Activated CD4-positive, alpha-beta T cell treated with anti-CD3 and anti-CD28 coated beads for 1 hour (primary cell): ENCODE measurements around the gene SCUBE1.

ENCODE experiments used
- DNase-seq: peaks from one replicate; pipeline ENCODE4 v3.0.0-alpha.2; 2020

Gene SCUBE1

DNA sequence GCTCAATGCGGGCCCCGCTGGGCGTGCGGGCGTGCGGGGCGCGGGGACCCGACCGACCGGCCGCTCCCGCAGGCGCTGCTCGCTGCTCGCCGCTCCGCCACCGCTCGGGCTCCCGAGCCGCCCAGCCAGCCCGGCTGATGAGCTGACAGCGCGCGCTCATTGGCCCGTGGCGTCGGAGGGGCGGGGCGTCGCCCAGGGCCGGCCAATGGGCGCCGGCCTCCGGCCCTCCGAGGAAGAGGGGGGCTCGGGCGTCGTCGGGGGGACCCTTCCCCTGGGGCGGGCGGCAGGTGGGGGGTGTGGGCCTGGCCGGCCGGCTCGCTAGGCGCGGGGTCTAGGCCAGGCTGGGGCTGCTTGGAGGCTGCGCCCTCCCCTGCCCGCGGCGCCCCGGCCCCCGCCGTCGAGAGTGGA, at the start of gene SCUBE1:
TSS of gene SCUBE1 (minus strand) at position 111 of the 408 bp plus-strand sequence. CDS start 111 bp downstream, outside the sequence.
- DNase-seq = peak; percentile 15

DNA sequence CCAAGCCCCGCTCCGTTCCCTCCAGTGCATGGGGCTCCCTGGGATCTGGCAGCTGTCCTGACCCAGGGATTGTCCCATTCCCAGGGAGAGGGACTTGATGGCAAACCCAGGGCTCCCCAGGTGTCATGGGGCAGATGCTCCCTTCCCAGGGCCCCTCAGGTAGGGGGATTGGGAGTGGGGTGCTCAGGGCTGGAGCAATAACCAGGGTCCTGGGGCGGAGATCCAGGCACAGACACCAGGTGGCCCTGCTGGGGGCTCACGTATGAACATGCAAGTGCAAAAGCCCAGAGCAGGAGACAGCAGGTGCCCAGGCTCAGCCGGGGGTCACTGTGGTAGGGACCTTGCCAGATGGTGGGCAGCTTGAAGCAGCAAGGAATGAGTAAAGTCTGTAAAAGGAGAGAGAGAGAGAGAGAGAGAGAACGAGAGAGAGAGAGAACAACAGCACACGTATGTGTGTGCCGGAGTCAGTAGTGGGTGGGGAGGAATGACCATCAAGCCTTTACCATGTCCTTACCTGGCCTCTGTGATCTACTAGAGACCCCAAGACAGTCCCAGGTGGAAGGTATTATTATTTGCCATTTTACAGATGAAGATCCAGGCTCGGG, 49.3 kb upstream of the SCUBE1 start:
- no peak for DNase-seq

DNA sequence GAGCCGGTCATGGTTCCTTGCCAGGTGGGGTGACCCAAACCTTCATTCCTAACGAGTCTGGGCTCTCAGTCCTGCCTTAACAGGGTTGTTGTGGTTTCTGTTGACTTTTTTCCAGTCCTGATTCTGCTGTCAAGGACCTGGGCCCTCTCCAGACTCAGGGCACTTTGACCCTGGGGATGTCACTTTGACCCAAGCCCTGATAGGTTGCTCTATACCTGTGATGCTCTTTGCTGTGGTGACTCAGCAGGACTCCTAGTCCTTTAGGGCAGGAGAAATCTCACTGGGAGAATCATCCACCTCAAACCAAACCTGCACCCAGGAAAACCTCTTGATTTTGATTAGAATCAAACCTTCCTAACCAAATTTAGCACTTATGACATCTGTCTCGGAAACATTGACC, 48.1 kb upstream of the SCUBE1 start:
- DNase-seq = no peak

DNA sequence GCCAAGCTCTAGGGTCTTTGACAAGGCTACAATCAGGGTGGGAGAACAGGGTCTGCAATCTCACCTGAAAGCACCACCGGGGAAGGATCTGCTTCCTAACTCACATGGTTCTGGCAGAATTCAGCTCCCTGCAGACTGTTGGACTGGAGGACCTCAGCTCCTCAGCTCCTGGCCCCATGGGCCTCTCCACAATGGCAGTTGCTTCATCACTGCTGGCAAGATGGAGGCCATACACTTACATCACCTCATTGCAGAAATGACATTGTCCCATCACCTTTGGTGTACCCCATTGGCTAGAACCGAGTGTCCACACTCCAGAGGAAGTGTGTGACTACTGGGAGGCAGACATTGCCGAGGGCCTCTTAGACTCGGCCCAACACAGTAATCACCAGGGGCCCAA, 47.7 kb upstream of the SCUBE1 start:
- no peak for DNase-seq

DNA sequence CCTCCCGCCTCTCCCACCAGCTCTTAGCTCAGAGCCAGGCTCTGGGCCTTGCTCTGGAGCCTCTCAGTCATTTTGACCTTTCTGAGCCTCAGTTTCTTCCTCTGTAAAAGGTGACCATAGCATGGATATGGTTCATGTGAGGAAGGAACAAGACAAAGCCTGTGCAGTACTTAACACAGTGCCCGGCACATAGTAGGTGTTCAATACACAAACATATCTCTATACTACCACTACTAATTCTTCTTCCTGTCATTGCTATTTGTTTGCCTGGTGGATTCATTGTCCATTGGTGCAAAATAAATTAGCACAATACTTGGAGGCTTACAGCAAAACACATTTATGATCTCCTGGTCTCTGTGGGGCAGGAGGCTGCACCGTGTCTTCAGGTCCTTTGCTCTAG, 47.0 kb upstream of the SCUBE1 start:
- no peak for DNase-seq

DNA sequence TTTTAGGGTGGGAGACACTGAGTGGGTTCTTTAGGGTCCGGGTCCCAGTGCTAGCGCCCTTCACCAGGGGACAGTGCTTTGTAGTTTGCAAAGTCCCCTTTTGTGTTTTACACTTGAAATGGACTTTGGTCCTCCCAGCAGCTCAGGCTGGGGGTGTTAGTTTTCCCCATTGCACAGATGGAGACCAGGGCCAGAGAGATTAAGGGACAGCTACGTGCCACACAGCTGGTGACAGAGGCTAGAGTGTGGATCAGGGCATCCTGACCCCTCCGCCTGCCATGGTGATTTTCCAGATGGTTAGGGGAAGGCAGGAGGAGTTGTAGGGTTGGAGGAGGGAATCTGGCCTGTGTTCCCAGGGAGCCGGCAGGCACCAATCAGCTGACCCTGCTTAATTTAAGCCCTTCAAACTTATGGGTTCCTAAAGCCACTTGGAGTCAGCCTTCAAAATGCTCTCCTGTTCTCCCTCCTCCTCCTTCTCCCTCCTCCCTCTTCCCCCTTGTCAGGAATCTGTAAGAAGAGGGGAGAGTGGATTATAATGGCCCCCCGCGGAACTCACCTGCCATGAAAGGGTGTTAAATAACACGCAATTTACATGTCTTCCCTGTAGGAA, 46.2 kb upstream of the SCUBE1 start:
- no peak for DNase-seq

DNA sequence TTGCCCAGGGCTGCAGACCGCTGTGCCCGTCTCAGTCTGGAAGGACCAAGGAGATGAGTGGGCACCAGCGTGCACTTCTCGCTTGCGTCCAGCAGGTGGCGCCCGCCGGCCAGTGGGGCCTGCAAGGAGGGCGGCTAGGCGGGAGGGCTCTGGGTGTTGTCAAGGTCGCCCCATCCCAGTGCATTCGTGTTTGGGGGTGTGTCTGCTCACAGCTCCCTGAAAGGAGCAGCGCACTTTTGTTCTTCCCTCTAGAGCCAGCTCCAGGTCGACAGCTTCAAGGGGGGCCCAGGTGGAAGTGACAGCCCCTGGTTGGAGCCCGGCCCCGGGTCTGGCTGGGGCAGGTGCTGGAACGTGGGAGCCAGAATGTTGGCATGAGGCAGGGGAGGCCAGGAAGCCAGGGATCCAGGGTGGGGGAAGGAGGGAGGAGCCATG, 45.3 kb upstream of the SCUBE1 start:
- peak; percentile 56 for DNase-seq

DNA sequence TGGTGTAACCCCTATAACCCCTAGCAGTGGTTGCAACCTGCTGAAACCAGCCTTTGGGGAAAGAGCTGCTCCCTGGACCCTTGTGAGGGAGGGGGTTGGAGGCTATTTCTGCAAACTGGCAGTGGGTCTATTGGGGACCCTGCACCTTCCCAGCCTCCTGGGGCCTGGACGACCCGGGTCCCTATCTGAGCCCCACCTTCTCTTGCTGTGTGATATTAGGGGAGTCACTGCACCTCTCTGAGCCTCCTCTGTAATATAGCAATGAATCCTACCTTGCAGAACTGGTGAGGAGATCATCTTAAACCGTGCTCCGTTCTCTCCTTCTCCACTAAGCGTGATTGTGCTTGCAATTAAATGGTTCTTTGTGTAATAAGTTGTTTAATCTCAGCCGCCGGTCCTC, 44.6 kb upstream of the SCUBE1 start:
- no peak for DNase-seq

DNA sequence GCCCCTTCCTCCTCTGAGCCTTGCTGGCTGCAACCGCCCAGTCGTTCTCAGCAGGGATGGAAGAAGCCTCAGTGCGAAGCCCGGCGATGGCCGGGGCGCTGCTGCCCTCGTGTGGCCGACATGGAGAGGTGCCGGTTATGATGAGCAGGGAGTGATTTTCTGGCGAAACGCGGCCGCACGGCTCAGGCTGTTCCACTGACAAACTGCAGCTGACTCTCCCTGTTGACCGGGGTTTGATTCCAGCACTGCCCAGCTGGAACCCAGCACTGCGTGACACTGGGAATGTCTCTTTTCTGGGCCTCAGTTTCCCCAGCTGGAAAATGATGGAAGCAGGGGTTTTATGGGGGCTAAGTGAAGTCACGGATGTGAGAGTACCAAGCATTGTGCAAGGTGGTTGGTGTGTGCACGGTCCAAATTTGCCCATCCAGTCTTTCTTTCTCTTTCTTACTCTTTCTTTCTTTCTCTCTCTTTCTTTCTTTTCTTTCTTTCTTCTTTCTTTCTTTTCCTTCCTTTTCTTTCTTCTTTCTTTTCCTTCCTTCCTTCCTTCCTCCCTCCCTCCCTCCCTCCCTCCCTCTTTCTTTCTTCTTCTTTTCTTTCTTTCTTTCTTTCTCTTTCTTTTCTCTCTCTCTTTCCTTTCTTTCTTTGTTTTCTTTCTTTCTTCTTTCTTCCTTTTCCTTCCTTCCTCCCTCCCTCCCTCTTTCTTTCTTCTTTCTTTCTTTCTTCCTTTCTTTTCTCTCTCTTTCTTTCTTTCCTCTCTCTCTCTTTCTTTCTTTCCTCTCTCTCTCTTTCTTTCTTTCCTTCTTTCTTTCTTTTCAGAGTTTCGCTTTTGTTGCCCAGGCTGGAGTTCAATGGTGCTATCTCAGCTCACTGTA, 42.8 kb upstream of the SCUBE1 start:
- DNase-seq = peak; percentile 58

DNA sequence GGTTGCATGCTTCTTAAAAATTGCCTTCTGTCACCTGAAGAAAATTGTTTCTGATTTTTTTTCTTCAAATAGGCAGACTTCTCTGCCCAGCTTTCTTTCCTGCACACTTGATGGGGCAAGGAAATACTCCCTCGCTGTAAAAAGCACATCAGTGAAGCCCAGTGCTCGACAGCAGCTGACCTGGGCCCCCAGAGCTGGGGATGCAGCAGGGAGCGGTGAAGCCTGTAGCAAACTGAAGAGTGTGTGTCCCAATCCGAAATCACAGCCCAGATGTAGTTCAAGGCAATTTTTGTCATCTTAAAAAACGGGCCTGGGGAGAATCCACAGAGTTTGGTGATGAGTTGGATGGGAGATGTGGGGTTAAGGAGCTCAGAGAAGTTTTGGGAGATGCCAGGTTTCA, 41.7 kb upstream of the SCUBE1 start:
- DNase-seq = no peak

DNA sequence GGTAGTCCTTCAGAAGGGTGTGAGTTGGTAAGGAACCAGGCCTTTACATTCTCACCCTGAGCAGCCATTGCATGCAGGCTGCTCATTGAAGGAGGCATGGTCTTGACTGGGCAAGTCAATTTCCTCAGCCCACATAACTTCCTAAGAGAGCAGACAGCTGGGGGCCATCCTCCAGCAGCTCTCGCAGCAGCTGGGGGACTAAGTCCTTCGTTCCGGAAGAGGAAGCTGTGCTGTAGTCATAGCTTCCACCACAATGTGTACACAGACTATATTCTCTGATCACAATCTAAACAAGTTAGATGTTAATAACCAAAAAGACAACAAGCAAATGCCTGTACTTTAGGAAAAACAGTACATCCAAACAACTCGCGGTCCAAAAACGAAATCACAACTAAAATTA, 38.5 kb upstream of the SCUBE1 start:
- DNase-seq = no peak

DNA sequence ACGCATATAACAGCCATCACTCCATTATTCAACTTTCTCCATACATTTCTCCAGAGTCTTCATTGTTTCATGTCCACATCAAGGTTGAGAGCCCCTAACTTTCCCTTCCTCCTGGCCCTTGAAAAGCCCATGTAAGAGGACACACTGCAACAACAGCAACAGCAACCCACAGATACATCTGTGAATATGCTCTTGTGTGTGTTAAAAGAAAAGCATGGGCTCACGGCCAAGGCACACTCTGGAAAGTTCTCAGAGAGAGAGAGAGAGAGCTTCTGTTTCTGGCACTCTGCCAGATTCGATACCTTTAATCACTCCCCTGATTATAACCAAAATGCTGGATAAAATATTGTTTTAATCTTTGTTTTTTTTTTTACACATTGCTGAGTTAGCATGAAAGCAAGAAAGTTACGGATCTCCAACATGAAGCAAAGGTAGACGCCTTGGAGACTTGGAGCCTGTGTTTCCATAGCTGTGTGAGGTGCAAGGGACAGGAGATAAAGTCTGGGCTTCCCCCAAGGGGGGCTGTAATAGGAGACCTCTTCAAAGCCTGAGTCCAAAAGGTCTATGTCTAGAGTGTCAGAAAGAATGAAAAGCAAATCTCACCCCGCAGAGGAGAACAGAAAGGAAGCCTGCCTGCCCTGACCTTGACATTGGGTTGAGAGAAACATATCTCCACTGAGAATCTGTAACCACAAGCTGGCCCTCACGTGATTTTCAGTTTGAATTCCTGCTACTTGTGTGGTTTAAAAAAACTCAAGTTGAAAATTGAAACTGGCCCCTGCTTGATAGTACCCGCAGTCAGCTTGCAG, 34.9 kb upstream of the SCUBE1 start:
- no peak for DNase-seq

DNA sequence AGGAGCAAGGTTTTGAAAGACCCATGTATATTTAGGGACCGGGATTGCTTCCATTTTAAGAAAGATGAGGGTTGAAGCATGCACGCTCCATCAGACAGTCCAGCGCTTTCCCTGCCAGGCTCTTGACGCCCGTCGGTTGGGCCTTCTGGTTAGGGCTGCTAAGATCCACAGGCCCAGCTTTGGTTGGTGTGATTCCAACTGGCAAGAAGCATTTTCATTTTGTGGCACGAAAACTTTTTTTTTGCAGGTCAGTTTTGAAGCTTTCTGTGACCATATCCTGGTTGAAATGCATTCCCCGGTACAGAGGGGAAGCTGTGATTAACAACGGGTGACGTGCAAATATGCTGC, 34.4 kb upstream of the SCUBE1 start:
- DNase-seq = no peak

DNA sequence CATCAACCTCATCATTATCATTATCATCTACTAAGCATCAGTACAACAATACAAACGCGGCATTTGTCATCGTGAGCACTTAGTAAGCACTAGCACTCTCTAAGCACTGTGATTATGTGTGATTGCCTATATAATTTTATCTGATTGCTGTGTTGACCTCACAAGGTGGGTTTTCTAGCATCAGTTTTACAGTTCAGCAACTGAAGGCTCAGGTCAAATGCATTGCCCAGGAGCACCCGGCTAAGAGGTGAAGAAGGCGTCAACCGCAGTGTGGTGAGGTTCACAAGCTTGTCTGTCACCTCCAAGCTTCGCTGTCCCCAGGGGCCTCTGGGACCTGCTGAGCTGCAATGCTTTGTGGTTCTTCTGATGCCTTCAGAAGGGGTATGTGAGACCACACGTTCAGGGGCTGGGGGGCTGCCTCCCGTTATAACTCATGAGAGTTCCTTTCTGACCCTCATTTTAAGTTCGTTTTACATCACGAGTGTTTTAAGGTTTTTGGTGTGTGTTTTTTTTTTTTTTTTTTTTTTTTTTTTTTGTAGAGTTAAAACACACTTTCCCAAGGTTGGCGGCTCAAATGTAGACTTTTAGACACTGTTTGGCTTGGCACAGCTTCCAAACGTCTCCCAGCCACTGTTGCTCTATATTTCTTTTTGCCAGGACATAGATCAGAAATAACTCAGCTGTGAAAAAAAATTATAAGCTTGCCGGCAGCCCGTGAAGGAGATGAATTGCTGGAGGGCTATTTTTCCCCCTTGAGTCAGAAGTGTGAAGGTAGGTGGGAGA, 33.8 kb upstream of the SCUBE1 start:
- no peak for DNase-seq

DNA sequence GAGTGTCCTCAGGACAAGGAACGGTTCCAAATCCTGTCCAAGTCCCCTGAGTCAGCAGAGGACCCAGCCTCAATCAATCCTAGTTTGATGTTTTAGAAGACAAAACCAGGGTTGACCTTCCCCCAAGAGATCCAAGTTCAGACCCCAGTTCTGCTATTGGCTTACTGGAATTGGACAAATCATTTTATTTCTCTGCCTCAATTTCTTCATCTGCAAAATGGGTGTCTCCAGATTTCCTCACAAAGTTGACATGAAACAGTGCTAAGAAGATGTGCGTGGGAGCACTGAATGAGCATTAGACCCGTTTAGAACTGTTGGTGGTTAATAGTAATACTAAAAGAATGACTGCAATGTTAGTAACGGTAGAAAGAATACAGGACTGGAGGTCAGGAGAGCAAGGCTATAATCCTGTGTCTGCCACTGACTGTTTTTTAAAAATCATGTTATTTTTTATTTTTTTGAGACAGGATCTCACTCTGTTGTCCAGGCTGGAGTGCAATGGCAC, 32.8 kb upstream of the SCUBE1 start:
- DNase-seq = no peak

DNA sequence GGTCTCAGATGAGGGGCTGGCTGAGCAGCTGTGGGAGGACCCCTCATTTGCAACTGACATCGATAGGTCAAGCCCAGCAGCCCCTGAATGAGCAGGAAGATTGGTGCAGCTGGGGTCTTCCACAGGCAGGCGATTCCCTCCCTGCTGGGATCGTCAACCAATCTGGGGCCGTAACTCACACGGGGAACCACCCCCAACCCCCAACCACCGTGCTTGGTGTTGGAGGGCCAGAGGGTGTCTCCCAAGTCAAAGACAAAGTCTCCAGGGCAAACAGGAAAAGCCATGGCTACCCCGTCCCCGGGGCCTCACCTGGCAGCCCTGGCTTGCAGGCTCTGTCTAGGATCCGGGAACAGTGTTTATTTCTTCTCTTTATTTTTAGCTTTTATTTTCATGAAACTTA, 26.9 kb upstream of the SCUBE1 start:
- no peak for DNase-seq

DNA sequence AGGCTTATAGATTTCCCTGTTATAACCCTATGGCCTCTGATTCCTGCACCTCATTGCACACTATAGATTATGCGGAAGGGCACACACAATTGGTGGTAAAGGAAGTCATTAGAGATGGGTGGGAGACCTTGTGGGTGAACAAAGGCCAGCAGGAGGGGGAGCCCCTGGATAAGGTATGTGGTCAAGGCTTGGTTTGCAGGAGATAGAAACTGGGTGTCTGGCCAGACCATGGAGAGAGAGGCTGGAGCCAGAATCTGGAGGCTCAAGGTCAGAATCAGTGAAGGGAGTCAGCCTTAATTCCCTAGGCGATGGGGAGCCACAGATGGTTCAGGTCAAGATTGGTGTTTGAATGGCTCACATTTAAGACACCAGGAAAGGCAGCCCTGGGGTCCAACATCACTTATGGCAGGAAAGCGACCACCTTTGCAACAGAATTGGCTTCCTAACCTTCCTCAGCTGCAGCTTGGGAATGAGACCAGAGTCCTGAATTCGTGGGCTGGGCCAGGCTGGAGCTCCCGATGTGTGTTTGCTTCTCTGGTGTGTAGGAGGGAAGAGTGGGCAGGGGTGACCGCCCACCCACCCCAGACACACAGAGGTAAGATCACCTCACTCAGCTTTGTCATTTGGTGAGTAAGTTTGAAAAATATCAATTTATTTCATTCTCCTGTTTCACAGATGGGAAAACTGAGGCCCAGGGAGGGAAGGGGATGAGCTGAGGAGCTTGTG, 22.7 kb upstream of the SCUBE1 start:
- no peak for DNase-seq

DNA sequence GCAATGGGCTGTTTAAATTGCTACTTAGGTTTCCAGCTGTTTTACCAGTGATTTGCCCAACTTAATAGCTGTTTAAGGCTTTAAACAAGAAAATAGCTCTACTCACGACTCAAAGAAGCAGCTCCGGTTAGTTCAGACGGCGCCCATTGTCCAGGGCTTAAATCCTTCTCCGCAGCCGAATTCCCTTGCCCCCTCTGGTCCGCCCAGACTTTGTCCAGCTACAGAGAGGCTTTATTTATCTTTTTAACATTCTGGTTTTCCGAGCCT, 20.9 kb upstream of the SCUBE1 start:
- no peak for DNase-seq

DNA sequence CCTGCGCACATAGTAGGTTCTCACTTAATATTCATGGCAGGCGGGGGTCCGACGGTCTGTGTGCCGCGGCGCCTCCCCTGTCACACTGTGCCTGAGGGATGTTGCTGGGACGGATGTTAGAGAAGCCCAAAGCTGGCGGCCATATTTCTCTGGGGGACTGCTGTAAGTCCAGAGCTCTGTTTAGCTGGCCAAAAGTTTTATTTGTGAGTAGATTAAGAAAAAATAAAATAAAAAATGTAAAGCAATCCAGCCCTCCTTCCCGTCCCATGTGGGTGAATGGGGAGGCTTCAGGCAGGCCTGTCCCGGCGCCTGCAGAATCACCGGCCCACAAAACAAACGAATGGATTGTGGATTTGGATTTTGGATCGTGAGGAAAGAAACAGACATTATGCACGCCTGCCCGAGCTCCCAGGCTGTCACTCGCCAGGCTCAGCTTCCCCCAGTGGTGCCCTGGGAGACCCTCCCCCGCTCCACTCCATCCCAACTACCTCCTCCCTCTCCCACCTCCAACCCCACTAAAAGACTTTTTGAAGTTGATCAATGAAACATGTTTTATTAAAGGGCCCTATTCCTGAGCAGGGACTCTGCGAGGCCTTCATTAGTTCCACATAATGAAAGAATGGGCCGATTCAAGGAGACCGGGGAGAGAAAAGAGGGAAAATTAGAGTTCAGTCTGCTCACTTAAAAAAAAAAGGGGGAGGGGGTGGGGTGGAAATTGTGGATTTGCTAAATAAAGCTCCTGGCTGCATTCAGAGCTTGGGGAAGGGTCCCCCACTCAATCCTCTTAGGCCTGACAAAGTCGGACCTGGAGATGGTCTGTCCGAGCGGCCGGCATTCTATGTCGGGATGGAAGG, 20.4 kb upstream of the SCUBE1 start:
- no peak for DNase-seq

DNA sequence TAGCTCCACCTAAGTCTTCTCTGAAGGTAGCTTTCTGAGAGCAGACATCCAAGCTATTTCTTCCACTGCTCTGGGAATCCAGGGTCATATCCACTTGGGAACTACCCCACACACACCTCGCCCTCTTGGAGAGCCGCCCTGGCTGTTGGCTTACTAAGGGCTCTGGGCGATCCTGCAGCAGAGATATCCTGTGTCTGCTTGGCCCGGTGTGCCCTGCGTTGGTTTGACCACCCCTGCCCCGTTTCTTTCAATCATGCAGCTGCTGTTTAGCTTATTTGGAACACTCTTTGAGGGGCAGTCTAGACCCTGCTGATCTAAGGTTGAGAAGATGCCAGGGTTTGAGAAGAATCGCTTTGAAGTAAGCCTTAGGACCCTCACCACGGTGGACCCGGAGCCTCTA, 17.4 kb upstream of the SCUBE1 start:
- no peak for DNase-seq

DNA sequence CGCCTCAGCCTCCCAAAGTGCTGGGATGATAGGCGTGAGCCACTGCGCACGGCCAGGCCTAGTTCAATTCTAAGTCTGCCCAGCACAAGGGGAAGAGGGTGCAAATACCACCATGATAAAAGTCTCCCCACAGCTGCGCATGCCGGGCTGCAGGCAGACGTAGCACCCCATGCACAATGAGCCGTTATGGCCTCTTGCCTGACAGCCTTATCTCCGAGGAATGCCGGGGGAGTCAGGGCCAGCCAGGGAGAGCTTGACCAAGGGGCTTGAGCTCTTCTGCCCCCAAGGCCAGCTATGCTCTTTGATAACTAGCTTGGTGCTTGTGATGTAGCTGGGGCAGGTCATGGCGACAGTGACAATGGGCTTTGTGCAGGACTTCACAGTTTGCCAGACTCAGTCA, 13.7 kb upstream of the SCUBE1 start:
- no peak for DNase-seq
